ENCODE results near the gene RPL32.

DNA sequence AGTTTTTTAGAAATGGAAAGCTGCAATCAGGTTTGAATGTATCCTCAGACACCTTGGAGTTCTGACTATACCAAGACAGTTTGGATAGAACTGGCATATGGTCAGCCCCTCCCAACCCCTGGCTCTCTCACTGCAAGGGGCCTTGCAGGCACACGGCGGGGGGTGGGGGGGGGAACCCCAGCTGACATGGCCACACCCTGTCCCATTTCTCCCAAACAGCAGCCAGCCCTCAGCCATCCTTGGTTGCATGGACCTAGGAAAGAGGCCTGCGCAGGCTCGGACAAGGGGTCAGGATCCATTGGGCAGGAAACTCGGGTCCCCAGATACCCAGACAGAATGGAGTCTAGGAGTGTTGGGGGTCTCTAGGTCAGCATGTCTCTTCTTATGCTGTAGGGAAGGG lies 30.4 kb downstream of the RPL32 start:
- TF ChIP-seq EZH2 (IDR thresholded peaks at IDR 0.05) (no peak), POLR2AphosphoS5 (IDR thresholded peaks at IDR 0.05; ENCODE audit: borderline replicate concordance, low read depth, low read length) (no peak)

Measured in SK-N-MC (cell line).